Measurements from ENCODE around the gene DNAH7. TPM values are rescaled to one million over a fixed set of nuclear protein-coding genes. Genes with fewer than 3 reads are reported as not detected.

DNAH7 gene
- total and polyA plus RNA-seq, 7 donors, result 0.04 to 0.29 (median 0.10) TPM; not detected in 1

- no peaks in the 10 kb centered on the region for H3K9me3 ChIP-seq
- ATAC-seq (no peak), DNase-seq (no peak)
- intact Hi-C loops (cut with DNase I), result no loop called here
- no peak overlapping the region for H3K4me3 ChIP-seq
- no peaks in the 10 kb centered on the region for H3K27me3 ChIP-seq (ENCODE audit: insufficient read depth in 3 of 3, low read length in 2 of 3)
- TF ChIP-seq CTCF (IDR thresholded peaks at IDR 0.05), result no peak
- peaks cover 2 to 22% of the 10 kb centered on the region in 2 donors for H3K36me3 ChIP-seq (ENCODE audit: insufficient read depth in 1 of 2, low read depth in 1 of 2)
- H3K27ac ChIP-seq, result no peak overlapping the region
- H3K4me1 ChIP-seq, result no peaks in the 10 kb centered on the region
Measured at GRCh38 chr2:195711478-195711877, 357.2 kb downstream of the DNAH7 start.

GRCh38 chr2:195709901-195710806, 358.5 kb downstream of the DNAH7 start:
- WGBS, 3 donors, result 89 to 97% (median 95%) methylated on average over 2 of the region's 2 CpGs
- Histone ChIP-seq H3K4me3 (no peak overlapping the region), H3K27me3 (ENCODE audit: insufficient read depth in 3 of 3, low read length in 2 of 3) (no peaks in the 10 kb centered on the region), H3K9me3 (no peaks in the 10 kb centered on the region), H3K27ac (no peak overlapping the region), H3K36me3 (ENCODE audit: insufficient read depth in 1 of 2, low read depth in 1 of 2) (peaks cover 2 to 13% of the 10 kb centered on the region in 2 donors), H3K4me1 (no peaks in the 10 kb centered on the region)
- TF ChIP-seq CTCF (IDR thresholded peaks at IDR 0.05), result no peak
- DNase-seq (no peak), ATAC-seq (no peak)
- intact Hi-C loops (cut with DNase I), result no loop called here

GRCh38 chr2:195706161-195706900, 362.3 kb downstream of the DNAH7 start:
- peaks cover 0 to 2% of the 10 kb centered on the region in 2 donors for H3K36me3 ChIP-seq (ENCODE audit: insufficient read depth in 1 of 2, low read depth in 1 of 2)
- WGBS, 3 donors, result 84 to 87% (median 86%) methylated on average over 5 of the region's 5 CpGs

GRCh38 chr2:195700480-195700879, 368.2 kb downstream of the DNAH7 start:
- Histone ChIP-seq H3K4me1 (no peaks in the 10 kb centered on the region), H3K36me3 (ENCODE audit: insufficient read depth in 1 of 2, low read depth in 1 of 2) (no peaks in the 10 kb centered on the region), H3K9me3 (peaks cover 8% of the 10 kb centered on the region), H3K27me3 (ENCODE audit: insufficient read depth in 3 of 3, low read length in 2 of 3) (no peaks in the 10 kb centered on the region), H3K27ac (no peak overlapping the region), H3K4me3 (no peak overlapping the region)
- DNase-seq (no peak), ATAC-seq (no peak)
- intact Hi-C loops (cut with DNase I), result no loop called here
- 66 to 86% (median 85%) methylated on average over 3 of the region's 3 CpGs for WGBS, 3 donors
- no peak for TF ChIP-seq CTCF (IDR thresholded peaks at IDR 0.05)

More at GRCh38 chr2:195706161-195706900, 362.3 kb downstream of the DNAH7 start:
- DNase-seq (no peak), ATAC-seq (no peak)
- no peak for TF ChIP-seq CTCF (IDR thresholded peaks at IDR 0.05)
- H3K27me3 ChIP-seq (ENCODE audit: insufficient read depth in 3 of 3, low read length in 2 of 3), result no peaks in the 10 kb centered on the region
- intact Hi-C loops (cut with DNase I), result no loop called here
- H3K4me1 ChIP-seq, result no peaks in the 10 kb centered on the region
- no peak overlapping the region for H3K27ac ChIP-seq
- H3K9me3 ChIP-seq, result no peaks in the 10 kb centered on the region
- H3K4me3 ChIP-seq, result no peak overlapping the region

Measured in psoas muscle (tissue), 8 donors.